ENCODE results near the gene MAOA. TPM values are rescaled to one million over a fixed set of nuclear protein-coding genes. Genes with fewer than 3 reads are reported as not detected.
"Not testable (repeated sequence)": the region's sequence is repeated elsewhere in the genome, so short reads cannot be mapped to it uniquely, and the experiment has no call there.

The MAOA gene
- total RNA-seq, 2 donors from 2014 or later, result 111 to 174 TPM

DNA sequence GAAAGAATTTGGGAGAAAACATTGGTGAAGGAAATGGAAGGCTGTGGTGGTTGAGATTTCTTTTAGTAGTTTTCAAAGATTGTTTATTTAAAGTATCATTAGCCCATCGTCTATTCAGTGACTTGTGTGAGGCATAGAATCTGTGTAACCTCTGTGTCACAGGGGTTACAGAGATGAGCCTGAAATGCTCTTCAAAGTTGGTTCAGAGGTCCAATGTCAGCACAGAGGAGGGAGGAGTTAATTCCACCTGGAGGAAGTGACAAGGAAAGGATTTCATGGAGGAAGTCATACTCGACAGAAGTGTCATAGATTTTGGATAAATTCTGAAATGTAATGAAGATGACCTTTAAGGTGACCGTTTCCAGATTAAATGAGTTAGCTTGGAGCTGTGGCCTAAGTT lies 8.2 kb downstream of the MAOA start:
- Histone ChIP-seq H3K9me3 (no peaks in the 10 kb centered on the region), H3K4me3 (no peak overlapping the region), H3K27ac (no peak overlapping the region), H3K36me3 (no peaks in the 10 kb centered on the region), H3K4me1 (peaks cover 0 to 7% of the 10 kb centered on the region in 2 donors), H3K27me3 (no peaks in the 10 kb centered on the region)
- TF ChIP-seq, protein P1, sequence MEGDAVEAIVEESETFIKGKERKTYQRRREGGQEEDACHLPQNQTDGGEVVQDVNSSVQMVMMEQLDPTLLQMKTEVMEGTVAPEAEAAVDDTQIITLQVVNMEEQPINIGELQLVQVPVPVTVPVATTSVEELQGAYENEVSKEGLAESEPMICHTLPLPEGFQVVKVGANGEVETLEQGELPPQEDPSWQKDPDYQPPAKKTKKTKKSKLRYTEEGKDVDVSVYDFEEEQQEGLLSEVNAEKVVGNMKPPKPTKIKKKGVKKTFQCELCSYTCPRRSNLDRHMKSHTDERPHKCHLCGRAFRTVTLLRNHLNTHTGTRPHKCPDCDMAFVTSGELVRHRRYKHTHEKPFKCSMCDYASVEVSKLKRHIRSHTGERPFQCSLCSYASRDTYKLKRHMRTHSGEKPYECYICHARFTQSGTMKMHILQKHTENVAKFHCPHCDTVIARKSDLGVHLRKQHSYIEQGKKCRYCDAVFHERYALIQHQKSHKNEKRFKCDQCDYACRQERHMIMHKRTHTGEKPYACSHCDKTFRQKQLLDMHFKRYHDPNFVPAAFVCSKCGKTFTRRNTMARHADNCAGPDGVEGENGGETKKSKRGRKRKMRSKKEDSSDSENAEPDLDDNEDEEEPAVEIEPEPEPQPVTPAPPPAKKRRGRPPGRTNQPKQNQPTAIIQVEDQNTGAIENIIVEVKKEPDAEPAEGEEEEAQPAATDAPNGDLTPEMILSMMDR (IDR thresholded peaks at IDR 0.05), result no peak
- DNase-seq (ENCODE audit: low spot score), result no peak

DNA sequence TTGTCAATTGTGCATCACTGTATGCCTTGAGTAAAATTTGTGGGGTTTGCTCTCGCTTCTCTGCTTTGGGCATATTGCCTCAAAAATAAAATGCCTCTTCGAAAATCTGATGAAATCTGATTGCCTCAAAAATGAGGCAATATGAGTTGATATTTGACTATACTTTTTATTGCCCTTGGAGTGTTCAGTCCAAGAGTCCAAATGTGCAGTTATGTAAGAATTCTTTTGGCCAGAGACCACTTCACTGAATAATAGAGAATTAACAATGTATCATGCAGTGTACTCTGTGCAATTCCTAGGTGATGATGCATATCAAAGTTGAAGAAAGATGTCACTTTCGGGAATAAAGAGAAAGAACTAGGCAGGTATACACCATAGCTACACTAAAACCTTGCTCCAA lies 8.6 kb downstream of the MAOA start:
- Histone ChIP-seq H3K27ac (no peak overlapping the region), H3K4me1 (peaks cover 0 to 7% of the 10 kb centered on the region in 2 donors), H3K36me3 (no peaks in the 10 kb centered on the region), H3K4me3 (no peak overlapping the region), H3K27me3 (no peaks in the 10 kb centered on the region), H3K9me3 (no peaks in the 10 kb centered on the region)
- DNase-seq (ENCODE audit: low spot score), result no peak
- TF ChIP-seq, protein P1 (IDR thresholded peaks at IDR 0.05), result no peak

DNA sequence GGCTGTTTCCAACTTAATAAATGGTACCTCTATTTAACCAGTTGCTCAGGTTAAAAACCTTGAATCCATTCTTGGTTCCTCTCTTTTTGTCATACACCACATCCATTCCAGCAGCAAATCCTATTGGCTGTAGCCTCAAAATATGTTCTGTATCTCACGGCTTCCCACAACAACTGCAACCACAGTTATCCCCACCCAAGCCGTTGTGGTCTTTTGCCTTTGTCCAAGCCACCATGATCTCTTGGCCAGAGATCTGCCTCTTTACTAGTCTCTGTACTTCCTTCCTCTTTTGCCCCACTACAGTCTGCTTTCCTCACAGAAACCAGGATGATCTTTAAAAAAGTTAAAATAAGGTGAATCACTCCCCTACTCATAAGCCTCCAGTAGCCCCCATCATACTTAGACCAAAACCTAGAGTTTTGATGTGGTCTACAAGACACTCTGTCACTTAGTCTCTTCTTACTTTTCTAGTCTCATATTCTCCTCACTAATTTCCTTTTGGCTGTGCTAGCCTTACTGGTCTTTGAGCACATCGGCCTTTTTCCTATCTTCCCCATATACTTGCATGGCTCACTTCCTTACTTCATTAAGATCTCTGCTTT lies 10.3 kb downstream of the MAOA start:
- H3K27ac ChIP-seq, result no peak overlapping the region
- H3K27me3 ChIP-seq, result no peaks in the 10 kb centered on the region
- DNase-seq (ENCODE audit: low spot score), result no peak
- no peak overlapping the region for H3K4me3 ChIP-seq
- TF ChIP-seq, protein P1 (IDR thresholded peaks at IDR 0.05), result no peak
- no peaks in the 10 kb centered on the region for H3K36me3 ChIP-seq
- no peaks in the 10 kb centered on the region for H3K9me3 ChIP-seq
- no peaks in the 10 kb centered on the region for H3K4me1 ChIP-seq

DNA sequence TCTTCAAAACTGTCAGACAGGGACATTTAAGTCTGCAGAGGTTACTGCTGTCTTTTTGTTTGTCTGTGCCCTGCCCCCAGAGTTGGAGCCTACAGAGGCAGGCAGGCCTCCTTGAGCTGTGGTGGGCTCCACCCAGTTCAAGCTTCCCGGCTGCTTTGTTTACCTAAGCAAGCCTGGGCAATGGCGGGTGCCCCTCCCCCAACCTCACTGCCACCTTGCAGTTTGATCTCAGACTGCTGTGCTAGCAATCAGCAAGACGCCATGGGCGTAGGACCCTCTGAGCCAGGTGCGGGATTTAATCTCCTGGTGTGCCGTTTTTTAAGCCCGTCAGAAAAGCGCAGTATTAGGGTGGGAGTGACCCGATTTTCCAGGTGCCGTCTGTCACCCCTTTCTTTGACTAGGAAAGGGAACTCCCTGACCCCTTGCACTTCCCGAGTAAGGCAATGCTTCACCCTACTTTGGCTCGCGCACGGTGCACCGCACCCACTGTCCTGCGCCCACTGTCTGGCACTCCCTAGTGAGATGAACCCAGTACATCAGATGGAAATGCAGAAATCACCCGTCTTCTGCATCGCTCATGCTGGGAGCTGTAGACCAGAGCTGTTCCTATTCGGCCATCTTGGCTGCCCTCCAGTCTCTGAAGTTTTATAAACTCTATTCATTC lies 20.0 kb downstream of the MAOA start:
- H3K36me3 ChIP-seq; H3K4me3 ChIP-seq; DNase-seq (ENCODE audit: low spot score); H3K9me3 ChIP-seq; H3K27me3 ChIP-seq; H3K4me1 ChIP-seq; H3K27ac ChIP-seq: not testable (repeated sequence)

DNA sequence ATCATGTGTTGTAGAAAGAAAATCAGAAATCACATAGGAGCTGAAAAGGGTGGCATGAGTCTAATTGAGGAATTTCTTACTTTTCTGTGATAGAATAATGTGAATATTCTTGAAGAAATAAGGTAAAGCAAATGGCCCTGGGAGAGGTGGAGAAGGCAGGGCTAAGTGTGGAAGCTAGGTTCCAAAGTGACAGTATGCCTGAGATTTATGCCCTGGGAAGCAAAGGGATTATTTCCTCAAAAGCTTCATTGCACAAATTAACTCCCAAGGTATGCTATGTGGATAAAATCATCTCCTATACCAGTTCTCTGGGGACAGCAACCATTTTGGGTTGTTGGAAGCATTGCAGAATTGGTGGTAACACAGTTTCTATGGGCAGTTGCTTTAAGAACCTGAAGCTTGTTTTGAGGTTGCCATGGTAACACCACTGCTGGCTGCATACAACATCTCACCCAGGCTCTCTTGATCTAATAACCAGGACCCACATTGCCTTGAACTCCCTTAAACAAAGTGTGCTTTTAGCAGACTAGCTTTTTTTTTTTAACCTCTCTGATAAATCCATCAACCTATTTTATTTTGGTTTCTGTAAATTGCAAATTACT lies 21.0 kb downstream of the MAOA start:
- Histone ChIP-seq H3K4me3 (no peak overlapping the region), H3K9me3 (no peaks in the 10 kb centered on the region), H3K4me1 (no peaks in the 10 kb centered on the region), H3K27me3 (no peaks in the 10 kb centered on the region), H3K27ac (no peak overlapping the region), H3K36me3 (no peaks in the 10 kb centered on the region)
- TF ChIP-seq, protein P1 (IDR thresholded peaks at IDR 0.05), result no peak
- no peak for DNase-seq (ENCODE audit: low spot score)

DNA sequence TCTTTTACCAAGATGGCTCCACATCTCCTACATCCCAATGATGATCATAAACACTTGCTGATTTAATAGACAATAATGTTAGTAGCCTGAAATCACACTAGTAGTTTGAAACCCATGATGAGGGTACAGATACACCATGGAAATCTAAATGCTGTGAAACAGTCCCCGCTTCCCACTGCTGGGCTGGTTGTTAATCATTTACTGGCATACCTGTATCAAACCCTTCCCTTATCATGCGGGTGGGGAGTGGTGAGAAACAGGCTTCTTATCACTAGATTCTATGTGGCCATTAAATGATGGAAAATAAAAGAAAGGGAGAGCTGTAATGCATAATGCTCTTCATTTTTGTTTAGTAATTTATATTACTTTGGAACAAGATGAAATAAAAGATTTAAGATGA lies 21.9 kb downstream of the MAOA start:
- H3K27me3 ChIP-seq, result no peaks in the 10 kb centered on the region
- DNase-seq (ENCODE audit: low spot score), result no peak
- H3K4me3 ChIP-seq, result no peak overlapping the region
- H3K4me1 ChIP-seq, result no peaks in the 10 kb centered on the region
- H3K27ac ChIP-seq, result no peak overlapping the region
- H3K9me3 ChIP-seq, result no peaks in the 10 kb centered on the region
- TF ChIP-seq, protein P1 (IDR thresholded peaks at IDR 0.05), result no peak
- no peaks in the 10 kb centered on the region for H3K36me3 ChIP-seq

Data from right atrium auricular region (tissue), 2 donors.